BE2C (cell line): Measurements from ENCODE around the gene CIB4.
A peak's percentile ranks its signal among the peaks of the same experiment; 100 is the strongest.
"Not testable (repeated sequence)": the region's sequence is repeated elsewhere in the genome, so short reads cannot be mapped to it uniquely, and the experiment has no call there.

Source experiments
- DNase-seq: peaks from one replicate; pipeline ENCODE4 v3.0.0-alpha.2; 2020
- H3K27me3 ChIP-seq: fragments of 250-450 bp; sonication (Bioruptor Pico); 2 replicates; pipeline ENCODE4 v1.5.1; 2020; ENCODE audit warnings: mild to moderate bottlenecking
- H3K36me3 ChIP-seq: fragments of 250-450 bp; sonication (Bioruptor Pico); 2 replicates; pipeline ENCODE4 v1.5.1; 2020; ENCODE audit warnings: mild to moderate bottlenecking
- H3K4me1 ChIP-seq: fragments of 250-450 bp; sonication (Bioruptor Pico); 2 replicates; pipeline ENCODE4 v1.5.1; 2020
- H3K4me3 ChIP-seq: 2 replicates; pipeline ENCODE4 v1.5.1; 2011; ENCODE audit warnings: low read depth, low read length
- H3K9me3 ChIP-seq: fragments of 250-450 bp; sonication (Bioruptor Pico); 2 replicates; pipeline ENCODE4 v1.5.1; 2020
- CTCF ChIP-seq: IDR thresholded peaks from 2 replicates; pipeline ENCODE4 v1.5.1; 2012; ENCODE audit warnings: mild to moderate bottlenecking, low read depth, low read length

Gene CIB4

GRCh38 chr2:26657265-26657664 is 16.1 kb upstream of the CIB4 start:
- no peaks in the 10 kb centered on the region for H3K9me3 ChIP-seq
- no peak for TF ChIP-seq CTCF
- no peak overlapping the region for H3K4me3 ChIP-seq
- no peak for DNase-seq
- no peaks in the 10 kb centered on the region for H3K36me3 ChIP-seq
- H3K4me1 ChIP-seq: peaks cover 7% of the 10 kb centered on the region
- no peaks in the 10 kb centered on the region for H3K27me3 ChIP-seq

- H3K27me3 ChIP-seq: no peaks in the 10 kb centered on the region
- no peak for TF ChIP-seq CTCF
- H3K4me3 ChIP-seq: no peak overlapping the region
Measured at GRCh38 chr2:26655611-26656195, 14.5 kb upstream of the CIB4 start.

GRCh38 chr2:26655120-26655519 is 14.0 kb upstream of the CIB4 start:
- H3K27me3 ChIP-seq, H3K4me3 ChIP-seq, DNase-seq, H3K4me1 ChIP-seq, H3K36me3 ChIP-seq, H3K9me3 ChIP-seq: not testable (repeated sequence)

More at GRCh38 chr2:26655611-26656195, 14.5 kb upstream of the CIB4 start:
- DNase-seq: no peak
- Histone ChIP-seq H3K36me3 (no peaks in the 10 kb centered on the region), H3K4me1 (peaks cover 7% of the 10 kb centered on the region), H3K9me3 (no peaks in the 10 kb centered on the region)

GRCh38 chr2:26654061-26654340 is 12.8 kb upstream of the CIB4 start:
- peaks cover 11% of the 10 kb centered on the region for H3K4me1 ChIP-seq
- H3K9me3 ChIP-seq: peaks cover 4% of the 10 kb centered on the region; the same call in 1 of the 2 replicates
- H3K27me3 ChIP-seq: no peaks in the 10 kb centered on the region
- H3K36me3 ChIP-seq: no peaks in the 10 kb centered on the region
- H3K4me3 ChIP-seq: no peak overlapping the region
- DNase-seq: no peak
- TF ChIP-seq CTCF: no peak

GRCh38 chr2:26653207-26654060 is 12.3 kb upstream of the CIB4 start:
- Histone ChIP-seq H3K4me1 (peaks cover 11% of the 10 kb centered on the region), H3K9me3 (peaks cover 4% of the 10 kb centered on the region; the same call in 1 of the 2 replicates), H3K27me3 (no peaks in the 10 kb centered on the region), H3K4me3 (no peak overlapping the region), H3K36me3 (no peaks in the 10 kb centered on the region)
- no peak for TF ChIP-seq CTCF
- no peak for DNase-seq

- peak; percentile 75 for DNase-seq
- peaks cover 4% of the 10 kb centered on the region; the same call in 1 of the 2 replicates for H3K9me3 ChIP-seq
- TF ChIP-seq CTCF: no peak
- H3K27me3 ChIP-seq: no peaks in the 10 kb centered on the region
- no peaks in the 10 kb centered on the region for H3K36me3 ChIP-seq
- H3K4me3 ChIP-seq: no peak overlapping the region
- peaks cover 11% of the 10 kb centered on the region for H3K4me1 ChIP-seq
Measured at GRCh38 chr2:26652361-26653041, 11.3 kb upstream of the CIB4 start.
